K562 treated with DMSO at 1 percent for 4 hours (cell line): ENCODE measurements around the gene TATDN2. TPM values are rescaled to one million over a fixed set of nuclear protein-coding genes. Genes with fewer than 3 reads are reported as not detected.

Experiments used
- total RNA-seq: library from RNA; unstranded; fragments of 300-600 nt; gene quantifications from 2 replicates; pipeline ENCODE4 v1.2.3, GENCODE V29; 2022; ENCODE audit not compliant: insufficient read depth

TATDN2 gene, protein sequence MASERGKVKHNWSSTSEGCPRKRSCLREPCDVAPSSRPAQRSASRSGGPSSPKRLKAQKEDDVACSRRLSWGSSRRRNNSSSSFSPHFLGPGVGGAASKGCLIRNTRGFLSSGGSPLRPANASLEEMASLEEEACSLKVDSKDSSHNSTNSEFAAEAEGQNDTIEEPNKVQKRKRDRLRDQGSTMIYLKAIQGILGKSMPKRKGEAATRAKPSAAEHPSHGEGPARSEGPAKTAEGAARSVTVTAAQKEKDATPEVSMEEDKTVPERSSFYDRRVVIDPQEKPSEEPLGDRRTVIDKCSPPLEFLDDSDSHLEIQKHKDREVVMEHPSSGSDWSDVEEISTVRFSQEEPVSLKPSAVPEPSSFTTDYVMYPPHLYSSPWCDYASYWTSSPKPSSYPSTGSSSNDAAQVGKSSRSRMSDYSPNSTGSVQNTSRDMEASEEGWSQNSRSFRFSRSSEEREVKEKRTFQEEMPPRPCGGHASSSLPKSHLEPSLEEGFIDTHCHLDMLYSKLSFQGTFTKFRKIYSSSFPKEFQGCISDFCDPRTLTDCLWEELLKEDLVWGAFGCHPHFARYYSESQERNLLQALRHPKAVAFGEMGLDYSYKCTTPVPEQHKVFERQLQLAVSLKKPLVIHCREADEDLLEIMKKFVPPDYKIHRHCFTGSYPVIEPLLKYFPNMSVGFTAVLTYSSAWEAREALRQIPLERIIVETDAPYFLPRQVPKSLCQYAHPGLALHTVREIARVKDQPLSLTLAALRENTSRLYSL
- 19.7 and 24.1 TPM in 2 replicates for total RNA-seq

GRCh38 chr3:10248184-10248983, at the start of gene TATDN2:
Gene TATDN2, plus strand, starts transcription at chr3:10248459. Its CDS starts 742 bp downstream, at chr3:10249201.

GRCh38 chr3:10292505-10293419, 44.5 kb downstream of the TATDN2 start, which contains the start of gene GHRL:
Gene GHRL, minus strand, starts transcription at chr3:10292947. Its CDS starts 2,767 bp downstream, at chr3:10290180.

Other genes with a start within 250 kb of the TATDN2 start
- 43.5 and 64.5 TPM in 2 replicates for gene FANCD2, start 222.0 kb upstream of the TATDN2 start, total RNA-seq
- not detected in 2 replicates for gene FANCD2OS, start 140.2 kb upstream of the TATDN2 start, total RNA-seq
- gene BRK1, start 132.8 kb upstream of the TATDN2 start, total RNA-seq: 234 and 242 TPM in 2 replicates
- gene VHL, start 106.7 kb upstream of the TATDN2 start, total RNA-seq: 81.1 and 91.2 TPM in 2 replicates
- 4.3 and 6.0 TPM in 2 replicates for gene IRAK2, start 83.5 kb upstream of the TATDN2 start, total RNA-seq
- 0.54 TPM in 1 of 2 replicates, not detected in the other for gene GHRL, start 44.5 kb downstream of the TATDN2 start, total RNA-seq
- 194 and 224 TPM in 2 replicates for gene SEC13, start 72.7 kb downstream of the TATDN2 start, total RNA-seq